ENCODE measurements around the gene CD274. TPM values are rescaled to one million over a fixed set of nuclear protein-coding genes. Genes with fewer than 3 reads are reported as not detected.

Gene CD274
- total and polyA plus RNA-seq, 2 of the 8 experiments (the other 6 are each of a cell fraction or from before 2014, with no cell fraction given), result 0.08 to 0.15 TPM

GRCh38 chr9:5448016-5448415 is 2.3 kb upstream of the CD274 start:
- POLR2A ChIA-PET (ENCODE audit: partially characterized antibody), result no interaction called here
- Histone ChIP-seq H2AFZ (ENCODE audit: low read length) (no peak overlapping the region), H3K23me2 (ENCODE audit: low read depth, low read length) (no peaks in the 10 kb centered on the region; the same call in 1 of the 2 replicates), H2BK120ac (replicated peaks; ENCODE audit: low read depth, low read length) (no peak overlapping the region), H2BK20ac (ENCODE audit: low read length) (no peak overlapping the region), H3K79me1 (ENCODE audit: low read depth, low read length) (no peaks in the 10 kb centered on the region), H4K20me1 (replicated peaks in 1 of 2; ENCODE audit: control insufficient read depth in 1 of 2, insufficient read depth in 2 of 2, low read length in 2 of 2) (no peaks in the 10 kb centered on the region), H2BK15ac (ENCODE audit: low read length) (no peak overlapping the region), H3K9ac (replicated peaks in 1 of 4; ENCODE audit: extremely low read depth in 1 of 4, low read depth in 3 of 4, low read length in 3 of 4) (no peak overlapping the region), H3K23ac (ENCODE audit: insufficient read length) (no peak overlapping the region), H3K27ac (ENCODE audit: low read depth, low read length) (no peak overlapping the region), H3K14ac (ENCODE audit: insufficient read length) (no peak overlapping the region), H2BK12ac (ENCODE audit: low read depth, low read length) (no peak overlapping the region), H3K4ac (replicated peaks; ENCODE audit: insufficient read length, low read depth, low read length) (no peak overlapping the region), H3K9me3 (ENCODE audit: insufficient read depth in 2 of 2, low read depth in 1 of 2, low read length in 1 of 2) (no peaks in the 10 kb centered on the region), H4K91ac (replicated peaks; ENCODE audit: insufficient read length, low read length) (no peak overlapping the region), H3K4me2 (ENCODE audit: insufficient read depth in 1 of 2, low read depth in 2 of 2, low read length in 2 of 2) (no peak overlapping the region), H2AK5ac (ENCODE audit: low read depth, low read length) (no peak overlapping the region), H3K4me3 (ENCODE audit: extremely low read depth in 1 of 4, insufficient read depth in 2 of 4, low read depth in 3 of 4, low read length in 4 of 4) (no peak overlapping the region), H3K18ac (ENCODE audit: extremely low read depth, low read length) (no peak overlapping the region), H2BK5ac (ENCODE audit: low read depth, low read length) (no peak overlapping the region), H3K27me3 (replicated peaks in 1 of 4; ENCODE audit: control insufficient read depth in 3 of 4, extremely low read depth in 1 of 4, insufficient read depth in 3 of 4, low read length in 3 of 4) (no peaks in the 10 kb centered on the region; a peak in 1 of 7 replicates), H3K36me3 (ENCODE audit: control insufficient read depth in 2 of 4, insufficient read depth in 4 of 4, low read length in 3 of 4) (no peaks in the 10 kb centered on the region; a peak in 1 of 8 replicates), H3K4me1 (replicated peaks in 1 of 4; ENCODE audit: control insufficient read depth in 3 of 4, insufficient read depth in 4 of 4, low read length in 3 of 4) (peaks cover 0 to 2% (median 0%) of the 10 kb centered on the region in 4 experiments; a peak in 2 of 7 replicates), H3K56ac (replicated peaks; ENCODE audit: insufficient read length, low read depth, low read length) (no peak overlapping the region), H4K8ac (ENCODE audit: extremely low read depth, insufficient read depth, low read length) (no peak overlapping the region), H3K79me2 (ENCODE audit: control insufficient read depth in 1 of 2, insufficient read depth in 2 of 2, low read length in 2 of 2) (no peaks in the 10 kb centered on the region), H4K5ac (ENCODE audit: insufficient read length, low read depth, low read length) (no peak overlapping the region)
- CTCF ChIA-PET (ENCODE audit: partially characterized antibody), result interaction anchor here (1.0 kb wide), 1 partner anchor 135 kb away, joined by 4 read pairs; no protein-coding TSS in a partner anchor
- no peak for DNase-seq (ENCODE audit: low read depth in 1 of 2, low spot score in 2 of 2)
- FAIRE-seq, result no peak
- WGBS, 2 experiments (ENCODE audit: extremely low coverage in 1 of 2, insufficient coverage in 1 of 2, insufficient read length in 1 of 2, insufficient replicate concordance in 2 of 2, low coverage in 1 of 2, low lambda C conversion rate in 2 of 2, missing lambda C conversion rate in 1 of 2), result 98% methylated on average over 2 of the region's 2 CpGs; no CpG with 5 or more reads in 1 of the 2 experiments
- no peak for TF ChIP-seq CBX8 (IDR thresholded peaks at IDR 0.05; ENCODE audit: borderline replicate concordance, low read depth, low read length)
